Stimulated activated CD4-positive, alpha-beta T cell treated with anti-CD3 and anti-CD28 coated beads, TNF-alpha, amount 100 ng/mL, for 48 hours (primary cell): ENCODE results near the gene LAMB4.
A peak's percentile ranks its signal among the peaks of the same experiment; 100 is the strongest.

Experiments used
- DNase-seq, 3 donors: peaks; one replicate each; pipeline ENCODE4 v3.0.0-alpha.2; 2020; ENCODE audit warnings: low read depth in 3 of 3

Gene LAMB4

DNA sequence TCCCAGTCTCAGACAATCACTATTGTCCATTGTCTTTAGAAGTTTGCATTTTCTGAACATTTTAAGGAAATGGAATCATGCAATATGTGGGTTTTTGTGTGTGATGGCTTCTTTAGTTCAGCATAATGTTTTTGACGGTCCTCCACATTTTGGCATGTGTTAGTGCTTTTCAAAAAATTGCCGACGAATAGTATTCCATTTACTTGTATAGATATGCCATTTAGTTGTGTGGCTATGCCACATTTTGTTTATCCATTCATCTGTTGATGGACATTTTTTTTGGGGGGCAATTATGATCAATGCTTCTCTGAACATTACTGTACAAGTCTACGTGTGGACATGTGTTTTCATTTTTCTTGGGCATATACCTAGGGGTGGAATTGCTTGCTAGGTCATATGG, 12.0 kb upstream of the LAMB4 start:
- DNase-seq: no peak

GRCh38 chr7:108140671-108141070, 10.5 kb upstream of the LAMB4 start:
- DNase-seq: no peak

DNA sequence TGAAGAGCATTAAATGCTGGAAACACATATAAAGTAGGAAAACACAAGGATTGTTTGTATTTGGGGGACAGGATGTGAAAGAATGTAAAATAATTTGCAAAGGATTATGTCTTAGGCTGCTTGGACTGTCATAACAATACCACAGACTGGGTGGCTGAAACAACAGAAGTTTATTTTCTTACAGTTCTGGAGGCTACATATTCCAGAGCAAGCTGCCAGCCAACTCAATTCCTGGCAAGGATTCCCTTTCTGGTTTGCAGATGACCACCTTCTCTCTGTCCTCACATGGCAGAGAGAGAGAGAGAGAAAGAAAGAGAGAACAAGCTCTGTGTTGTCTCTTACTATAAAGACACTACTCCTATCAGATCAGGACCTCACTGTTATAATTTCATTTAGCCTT, 8.8 kb upstream of the LAMB4 start:
- no peak for DNase-seq

GRCh38 chr7:108137993-108138392, 7.8 kb upstream of the LAMB4 start:
- DNase-seq: no peak

DNA sequence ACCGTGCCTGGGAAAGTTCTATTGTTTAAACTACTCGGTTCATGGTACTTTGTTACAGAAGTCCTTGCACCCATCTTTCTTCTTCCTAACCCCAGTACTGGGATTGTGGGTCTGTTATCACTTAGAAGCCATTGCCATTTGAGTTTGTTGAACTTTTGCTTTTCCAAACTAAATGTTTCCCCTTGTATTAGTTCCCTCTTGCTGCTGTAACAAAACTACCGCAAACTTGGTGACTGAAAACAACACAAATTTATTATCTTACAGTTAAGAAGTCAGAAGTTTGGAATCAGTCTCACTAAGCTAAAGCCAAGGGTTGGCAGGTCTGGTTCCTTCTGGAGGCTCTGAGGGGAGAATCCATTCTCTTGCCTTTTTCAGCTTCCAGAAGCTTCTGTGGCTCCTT, 6.9 kb upstream of the LAMB4 start:
- DNase-seq: no peak

DNA sequence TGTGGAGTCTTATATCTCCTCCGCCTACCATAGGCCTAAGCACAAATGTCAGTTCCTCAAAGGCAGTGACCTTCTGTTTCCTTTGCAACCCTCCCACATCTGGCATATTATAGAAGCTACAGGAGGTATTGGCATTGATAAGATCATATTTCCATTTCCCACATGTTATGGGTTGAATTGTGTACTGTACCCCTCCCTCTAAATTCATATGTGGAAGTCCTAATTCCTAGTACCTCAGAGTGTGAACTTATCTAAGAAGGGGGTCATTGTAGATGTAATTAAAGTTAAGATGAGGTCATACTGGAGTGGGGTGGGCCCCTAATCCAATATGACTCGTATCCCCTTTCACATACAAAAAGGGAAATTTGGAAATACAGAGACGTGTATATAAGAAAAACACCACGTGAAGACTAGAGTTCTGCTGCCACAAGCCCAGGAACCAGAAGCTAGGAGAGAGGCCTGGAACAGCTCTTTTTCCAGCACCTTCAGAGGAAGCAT, 6.1 kb upstream of the LAMB4 start:
- no peak for DNase-seq

GRCh38 chr7:108135446-108136190, 5.5 kb upstream of the LAMB4 start:
- peak in 2 of 3 donors; percentile 13 to 15 for DNase-seq

GRCh38 chr7:108134486-108134885, 4.3 kb upstream of the LAMB4 start:
- DNase-seq: no peak

- DNase-seq: no peak
Observed at GRCh38 chr7:108132551-108133265, 2.5 kb upstream of the LAMB4 start.

- DNase-seq: no peak
Observed at GRCh38 chr7:108129018-108129965, 869 bp downstream of the LAMB4 start.

GRCh38 chr7:108128514-108128913, 1.6 kb downstream of the LAMB4 start:
- no peak for DNase-seq

GRCh38 chr7:108127461-108127860, 2.7 kb downstream of the LAMB4 start:
- DNase-seq: no peak

DNA sequence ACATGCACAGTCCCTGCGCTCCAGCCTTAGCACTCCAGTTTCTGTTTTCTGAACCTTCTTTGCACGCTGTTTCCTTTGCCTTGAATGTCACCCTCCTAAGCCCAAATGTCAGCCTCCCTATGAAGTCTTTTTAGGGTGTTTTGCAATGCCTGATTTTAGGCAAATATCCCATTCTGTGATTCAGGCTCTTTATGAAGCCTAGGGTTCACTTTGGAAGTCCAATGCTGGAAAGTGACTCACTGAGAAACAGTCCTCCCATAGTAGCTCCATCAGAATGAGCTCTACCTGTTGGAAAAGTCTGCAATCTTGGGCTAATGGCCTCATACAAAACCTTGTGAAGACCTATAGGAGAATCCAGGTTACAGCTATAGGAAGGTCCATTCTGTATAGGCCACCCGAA, 5.3 kb downstream of the LAMB4 start:
- DNase-seq: no peak

GRCh38 chr7:108122181-108122580, 8.0 kb downstream of the LAMB4 start:
- DNase-seq: no peak

GRCh38 chr7:108120933-108121332, 9.2 kb downstream of the LAMB4 start:
- no peak for DNase-seq

- DNase-seq: no peak
Observed at GRCh38 chr7:108120196-108120595, 10.0 kb downstream of the LAMB4 start.

DNA sequence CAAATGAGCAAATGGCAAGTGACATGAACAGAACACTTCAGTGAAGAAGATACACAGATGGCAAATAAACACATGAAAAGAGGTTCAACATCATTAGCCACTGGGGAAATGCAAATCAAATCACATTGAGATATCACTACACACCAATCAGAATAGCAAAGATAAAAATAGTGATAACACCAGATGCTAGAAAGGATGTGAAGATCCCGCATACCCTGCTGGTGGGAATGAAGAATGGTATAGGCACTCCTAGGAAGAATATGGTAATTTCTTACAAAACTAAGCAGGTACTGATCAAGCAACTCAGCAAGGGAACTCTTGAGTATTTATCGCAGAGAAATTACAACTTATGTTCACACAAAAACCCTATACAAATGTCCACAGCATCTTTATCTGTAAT, 11.2 kb downstream of the LAMB4 start:
- no peak for DNase-seq

DNA sequence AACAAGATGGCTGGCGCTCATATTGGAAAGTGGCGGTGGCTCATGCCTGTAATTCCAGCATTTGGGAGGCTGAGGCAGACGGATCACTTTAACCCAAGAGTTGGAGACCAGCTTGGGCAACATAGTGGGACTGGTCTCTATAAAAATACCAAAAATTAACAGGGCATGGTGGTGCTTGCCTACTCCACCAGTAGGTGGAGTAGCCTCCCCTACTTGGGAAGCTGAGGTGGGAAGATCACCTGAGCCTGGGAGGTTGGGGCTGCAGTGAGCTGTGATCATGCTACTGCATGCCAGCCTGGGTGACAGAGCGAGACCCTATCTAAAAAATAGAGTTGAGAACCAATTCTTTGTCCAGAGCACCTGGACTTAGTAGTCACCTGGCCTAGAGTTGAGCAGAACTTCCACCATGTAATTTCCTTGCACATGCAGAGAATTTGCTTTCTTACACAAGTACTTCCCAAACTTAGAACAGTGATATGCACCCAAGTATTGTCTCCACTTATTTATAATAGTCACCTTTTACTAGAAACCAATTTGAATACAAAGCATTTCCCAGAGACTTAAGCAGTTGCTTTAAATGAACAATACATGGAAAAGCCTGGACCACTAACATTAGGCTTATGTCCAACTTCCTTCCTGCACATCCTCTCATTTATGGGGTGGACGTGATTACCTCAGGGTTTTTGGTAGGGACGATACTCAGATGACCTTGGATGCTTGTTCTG, 15.9 kb downstream of the LAMB4 start:
- DNase-seq: no peak

DNA sequence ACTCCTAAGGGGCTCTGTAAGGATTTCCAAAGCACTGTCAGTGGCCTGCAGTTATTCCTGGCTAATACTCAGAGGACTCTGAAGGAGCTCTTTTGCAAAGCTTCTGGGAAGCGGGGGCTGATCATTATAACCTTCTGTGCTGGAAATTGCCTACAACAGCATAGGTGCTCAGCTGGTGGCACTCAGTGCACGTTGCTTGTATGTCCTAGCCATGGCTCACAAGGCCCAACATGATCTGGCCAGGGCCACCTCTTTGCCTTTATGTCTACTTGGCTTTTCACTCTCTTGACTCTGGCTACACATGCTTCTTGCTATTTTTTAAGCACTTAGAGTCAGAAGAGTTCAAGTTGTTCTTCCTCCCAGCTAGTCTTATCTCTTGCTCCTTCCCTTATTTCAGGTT, 17.5 kb downstream of the LAMB4 start:
- DNase-seq: no peak

DNA sequence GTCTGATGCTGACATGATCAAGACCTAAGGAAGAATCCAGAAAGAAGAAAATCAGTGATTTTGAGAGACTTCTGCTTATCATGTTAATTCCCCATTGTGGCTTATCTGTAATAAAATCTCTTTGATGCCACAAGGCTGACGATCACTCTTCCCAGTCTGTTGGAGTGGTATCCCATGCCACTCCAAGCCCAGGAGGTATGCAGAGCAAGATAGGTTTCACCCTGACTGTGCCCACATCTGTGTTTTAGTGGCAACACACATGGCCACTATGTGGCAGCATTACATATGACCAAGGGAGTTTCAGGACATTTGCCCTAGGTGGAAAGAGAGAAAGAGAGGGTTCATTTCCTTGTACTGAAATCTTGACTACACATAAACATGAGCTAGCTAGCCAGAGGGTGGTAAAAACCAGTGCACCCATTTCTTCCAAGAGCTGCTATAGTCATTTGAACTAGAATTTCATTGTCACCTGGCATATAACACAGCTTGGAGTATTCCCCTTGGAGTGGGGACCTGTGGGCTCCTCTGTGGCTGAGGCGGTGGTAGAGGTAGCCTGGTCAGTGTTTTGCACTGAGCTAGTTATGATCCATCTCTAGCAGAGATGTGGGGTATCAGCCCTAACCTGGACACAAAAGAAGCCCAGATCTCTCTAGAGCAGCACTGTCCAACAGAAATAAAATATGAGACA, 20.8 kb downstream of the LAMB4 start:
- no peak for DNase-seq

DNA sequence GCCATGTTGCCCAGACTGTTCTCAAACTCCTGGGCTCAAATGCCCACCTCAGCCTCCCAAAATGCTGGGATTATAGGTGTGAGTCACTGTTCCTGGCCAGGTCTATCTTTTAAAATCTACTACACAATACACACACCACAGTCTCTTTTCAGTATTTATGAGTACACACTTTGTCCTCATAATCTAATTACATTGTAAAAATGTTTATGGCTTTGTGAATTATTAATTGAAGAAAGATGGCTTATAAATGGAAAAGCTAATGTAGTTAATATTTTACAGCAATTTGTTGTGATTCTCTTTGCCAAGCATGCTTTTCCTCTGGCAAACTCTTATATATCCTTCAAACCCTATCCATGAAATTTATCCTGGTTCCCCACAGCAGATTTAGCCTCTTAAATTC, 22.0 kb downstream of the LAMB4 start:
- no peak for DNase-seq
